COLO668 (cell line): Measurements from ENCODE around the gene OOSP3.
"Not testable (repeated sequence)": the region's sequence is repeated elsewhere in the genome, so short reads cannot be mapped to it uniquely, and the experiment has no call there.

Experiments used
- DNase-seq: peaks from one replicate; lab custom pipeline; 2025; ENCODE audit not compliant: unreplicated experiment; lab: John Stamatoyannopoulos, UW

OOSP3 gene, protein sequence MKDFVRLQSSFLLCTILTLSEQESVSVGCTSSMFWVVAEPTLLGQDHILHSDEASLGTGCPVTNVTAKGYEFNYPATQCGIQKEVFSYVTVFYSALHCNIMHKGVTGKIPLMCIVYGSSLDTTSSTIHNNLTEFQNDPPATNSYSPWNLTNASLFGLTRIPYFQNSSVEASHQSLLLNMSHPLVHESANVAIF

DNA sequence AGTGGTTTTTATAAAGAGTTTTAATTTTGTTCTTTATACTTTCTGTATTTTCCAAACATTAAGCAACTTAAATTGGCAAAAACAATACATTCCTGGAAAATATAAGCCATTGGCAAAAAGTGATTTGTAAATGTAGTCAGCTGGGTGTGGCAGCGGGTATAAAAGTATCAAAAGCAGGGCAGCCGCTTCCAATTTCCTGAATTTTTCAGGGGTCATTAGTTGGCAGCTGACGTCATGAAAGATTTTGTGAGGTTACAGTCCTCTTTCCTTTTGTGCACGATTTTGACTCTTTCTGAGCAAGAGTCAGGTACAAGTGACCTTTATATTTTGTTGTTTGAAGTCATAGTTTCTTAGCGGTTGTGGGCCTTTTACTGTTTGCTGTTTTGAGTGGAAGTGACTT is at the start of gene OOSP3:
TSS of gene OOSP3 (plus strand) at position 208 of the 400 bp plus-strand sequence. CDS start at position 235, 27 bp downstream.
- no peak for DNase-seq

- DNase-seq: no peak
Observed at GRCh38 chr11:59829358-59829757, 49.2 kb upstream of the OOSP3 start.

- DNase-seq: no peak
Observed at GRCh38 chr11:59833602-59834001, 45.0 kb upstream of the OOSP3 start.

GRCh38 chr11:59839615-59840014 is 39.0 kb upstream of the OOSP3 start:
- no peak for DNase-seq

DNA sequence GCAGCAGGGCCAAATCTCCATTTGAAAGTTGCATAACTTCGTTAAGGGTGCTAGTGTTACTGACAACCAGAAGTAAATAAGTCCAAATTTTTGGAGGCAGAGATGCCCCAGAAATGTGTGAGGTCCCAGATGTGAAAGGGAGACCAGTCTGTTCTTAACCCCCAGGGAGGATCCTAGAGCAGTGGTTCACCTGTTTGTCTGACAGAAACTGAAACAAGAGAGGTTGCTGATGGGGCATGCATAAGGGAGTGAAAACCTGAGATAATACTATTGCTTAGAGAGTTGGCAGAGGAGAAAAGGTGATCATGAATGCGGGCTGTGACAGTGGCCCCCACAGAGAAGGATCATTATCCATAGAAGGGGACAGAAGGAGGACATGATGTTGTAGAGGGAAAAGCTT is 37.1 kb upstream of the OOSP3 start:
- no peak for DNase-seq

- DNase-seq: no peak
Observed at GRCh38 chr11:59842316-59842715, 36.3 kb upstream of the OOSP3 start.

- DNase-seq: no peak
Observed at GRCh38 chr11:59845399-59845798, 33.2 kb upstream of the OOSP3 start, which contains the start of gene CBLIF. TSS of gene CBLIF (minus strand) at chr11:59845499. CDS start at chr11:59845453, 46 bp downstream.

DNA sequence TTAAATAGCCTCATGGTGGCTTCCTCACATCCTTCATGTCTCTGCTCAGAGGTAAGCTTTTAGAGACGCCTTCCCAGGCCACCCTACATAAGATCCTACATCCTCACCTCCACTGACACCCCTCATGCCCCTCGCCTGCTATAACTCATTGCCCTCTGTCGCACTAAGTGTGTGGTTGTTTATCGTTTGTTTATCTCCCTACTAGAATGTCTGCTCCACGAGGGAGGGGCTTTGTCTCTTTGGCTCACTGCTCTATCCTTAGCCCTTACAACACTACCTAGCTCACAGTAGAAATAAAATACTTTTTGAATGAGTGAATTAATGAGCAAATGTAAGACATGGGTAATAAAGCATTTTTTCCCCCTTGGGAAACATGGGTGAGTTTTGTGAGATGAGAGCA is 32.0 kb upstream of the OOSP3 start:
- DNase-seq: no peak

- no peak for DNase-seq
Observed at GRCh38 chr11:59847626-59848025, 31.0 kb upstream of the OOSP3 start.

DNA sequence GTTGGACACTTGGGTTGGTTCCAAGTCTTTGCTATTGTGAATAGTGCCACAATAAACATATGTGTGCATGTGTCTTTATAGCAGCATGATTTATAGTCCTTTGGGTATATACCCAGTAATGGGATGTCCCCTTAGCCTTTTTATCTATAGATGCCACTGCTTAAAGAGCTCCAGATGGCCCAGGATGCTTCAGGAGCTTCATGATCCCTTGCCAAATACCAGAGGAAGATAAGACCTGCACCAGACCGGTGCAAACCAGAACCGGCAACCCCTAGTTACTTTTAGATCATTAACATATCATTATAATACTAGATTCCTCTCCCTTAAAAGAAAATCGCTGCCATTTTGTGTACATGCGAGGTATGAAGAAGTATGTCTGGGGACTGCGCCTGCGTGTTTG is 30.1 kb upstream of the OOSP3 start:
- not testable (repeated sequence) for DNase-seq

DNA sequence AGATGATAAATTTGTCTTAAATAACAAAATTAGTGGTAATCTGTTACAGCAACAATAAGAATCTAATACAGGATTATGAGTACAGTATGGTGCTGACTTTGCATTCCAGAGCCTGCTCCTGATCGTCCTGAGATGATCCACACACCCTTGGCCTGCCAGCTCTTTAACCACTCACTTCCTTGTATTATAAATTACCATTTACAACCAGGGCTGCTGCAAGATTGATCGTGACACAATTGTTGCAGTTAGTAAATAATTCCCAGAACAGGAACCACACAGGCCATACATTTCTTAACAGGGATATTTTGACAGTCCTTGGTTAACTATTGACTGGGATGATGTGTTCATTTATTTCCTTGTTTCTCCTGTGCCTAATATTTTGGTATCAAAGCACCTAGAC is 29.5 kb upstream of the OOSP3 start:
- DNase-seq: no peak

GRCh38 chr11:59849551-59849950 is 29.0 kb upstream of the OOSP3 start:
- DNase-seq: not testable (repeated sequence)

DNA sequence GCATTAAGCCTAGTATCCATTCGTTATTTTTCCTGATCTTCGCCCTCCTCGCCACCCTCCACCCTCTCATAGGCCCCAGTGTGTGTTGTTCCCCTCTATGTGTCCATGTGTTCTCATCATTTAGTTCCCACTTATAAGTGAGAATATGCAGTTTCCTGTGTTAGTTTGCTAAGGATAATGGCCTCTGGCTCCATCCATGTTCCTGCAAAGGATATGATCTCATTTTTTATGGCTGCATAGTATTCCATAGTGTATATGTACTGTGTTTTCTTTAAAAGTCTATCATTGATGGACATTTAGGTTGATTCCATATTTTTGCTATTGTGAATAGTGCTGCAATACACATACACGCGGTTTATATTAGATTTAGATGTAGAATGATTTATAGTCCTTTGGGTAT is 27.2 kb upstream of the OOSP3 start:
- not testable (repeated sequence) for DNase-seq

GRCh38 chr11:59854871-59855270 is 23.7 kb upstream of the OOSP3 start:
- no peak for DNase-seq

DNA sequence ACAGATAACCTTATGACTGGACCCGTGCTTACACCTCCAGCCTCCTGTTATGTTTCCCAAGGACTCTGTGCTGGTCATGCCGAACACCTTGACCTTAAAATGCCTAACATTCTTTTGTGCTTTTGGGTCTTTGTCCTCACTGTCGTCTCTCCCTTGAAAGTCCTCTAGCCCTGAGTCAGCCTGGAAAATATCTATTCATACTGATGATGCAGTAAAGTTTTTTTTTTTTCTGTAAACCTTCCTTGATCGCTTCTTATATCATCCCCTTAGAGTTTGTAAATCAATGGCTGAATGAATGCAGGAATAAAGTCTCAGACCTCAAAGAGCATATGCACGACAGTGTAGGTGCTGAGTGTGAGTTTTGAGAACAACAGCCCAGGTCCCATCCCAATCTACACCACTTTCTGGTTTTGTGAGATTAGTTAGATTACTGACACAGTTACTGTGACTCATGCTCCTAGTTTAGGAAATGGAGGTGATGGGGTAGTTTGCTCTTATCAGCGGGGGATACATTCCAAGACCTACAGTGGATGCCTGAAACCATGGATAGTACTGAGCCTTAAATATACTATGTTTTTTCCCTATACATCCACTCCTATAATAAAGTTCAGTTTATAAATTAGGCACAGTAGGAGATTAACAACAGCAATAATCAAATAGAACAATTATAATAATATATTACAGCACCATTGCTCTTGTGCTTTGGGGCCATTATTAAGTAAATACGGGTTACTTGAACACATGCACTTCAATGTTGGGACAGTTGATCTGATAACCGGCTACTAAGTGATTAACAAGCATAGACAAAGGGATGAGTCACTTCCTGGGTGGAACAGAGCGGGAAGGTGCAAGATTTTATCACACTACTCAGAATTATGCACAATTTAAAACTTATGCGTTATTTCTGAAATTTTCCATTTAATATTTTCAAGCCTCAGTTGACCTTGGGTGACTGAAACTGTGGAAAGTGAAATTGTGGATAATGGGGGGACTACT is 20.8 kb upstream of the OOSP3 start:
- DNase-seq: no peak

GRCh38 chr11:59859673-59860072 is 18.9 kb upstream of the OOSP3 start:
- DNase-seq: no peak

DNA sequence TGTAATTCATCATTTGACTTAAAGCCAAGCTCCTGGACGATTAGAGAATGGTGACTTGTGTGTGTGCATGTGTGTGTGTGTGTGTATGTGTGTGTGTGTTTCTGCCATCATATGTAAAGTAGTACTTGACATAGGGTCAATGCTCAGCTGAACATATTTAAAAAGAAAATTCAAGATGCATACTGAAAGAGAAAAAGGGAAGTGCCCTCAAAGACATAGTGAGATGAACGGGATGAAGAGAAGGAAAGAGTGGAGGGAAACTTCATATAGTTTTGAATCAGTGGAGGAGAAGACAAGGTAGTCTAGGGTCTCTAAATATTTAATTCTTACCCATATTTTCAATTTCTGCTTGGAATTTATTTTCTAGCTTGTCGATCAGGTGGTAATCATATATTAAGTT is 16.3 kb upstream of the OOSP3 start:
- no peak for DNase-seq

- DNase-seq: no peak
Observed at GRCh38 chr11:59865031-59865430, 13.6 kb upstream of the OOSP3 start.

DNA sequence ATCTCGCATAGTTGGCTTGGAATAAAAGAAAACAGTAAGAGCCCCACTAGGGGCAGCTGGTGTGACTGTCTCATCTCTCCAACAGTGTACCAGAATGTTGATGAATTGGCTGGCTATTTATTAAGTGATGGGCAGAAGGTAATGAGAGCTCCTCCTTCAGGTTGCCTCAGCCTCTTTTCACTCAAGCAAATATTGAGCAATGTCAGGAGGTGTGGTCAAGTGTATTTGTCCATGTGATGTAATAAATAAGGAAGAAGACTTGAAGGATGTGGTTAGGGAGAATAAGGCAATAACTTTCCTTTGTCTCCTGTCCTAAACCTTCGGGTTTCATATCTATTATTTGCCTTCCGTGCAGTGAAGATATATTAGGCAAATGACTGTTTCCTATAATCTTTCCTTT is 12.2 kb upstream of the OOSP3 start, which contains the start of gene TCN1:
TSS of gene TCN1 (minus strand) at position 91 of the 400 bp plus-strand sequence. CDS start at position 74, 17 bp downstream.
- DNase-seq: no peak

DNA sequence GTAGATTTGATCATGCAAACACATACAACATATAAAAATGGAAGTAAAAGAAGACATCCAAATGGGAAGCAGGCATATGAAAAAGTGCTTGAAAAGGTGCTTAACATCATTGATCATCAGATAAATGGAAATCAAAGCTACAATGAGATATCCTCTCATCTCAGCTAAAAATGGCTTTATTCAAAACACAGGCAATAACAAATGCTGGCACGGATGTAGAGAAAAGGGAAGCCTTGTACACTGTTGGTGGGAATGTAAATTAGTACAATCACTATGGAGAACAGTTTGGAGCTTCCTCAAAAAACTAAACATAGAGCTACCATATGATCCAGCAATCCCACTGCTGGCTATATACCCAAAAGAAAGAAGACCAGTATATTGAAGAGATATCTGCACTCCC is 11.7 kb upstream of the OOSP3 start:
- DNase-seq: no peak

DNA sequence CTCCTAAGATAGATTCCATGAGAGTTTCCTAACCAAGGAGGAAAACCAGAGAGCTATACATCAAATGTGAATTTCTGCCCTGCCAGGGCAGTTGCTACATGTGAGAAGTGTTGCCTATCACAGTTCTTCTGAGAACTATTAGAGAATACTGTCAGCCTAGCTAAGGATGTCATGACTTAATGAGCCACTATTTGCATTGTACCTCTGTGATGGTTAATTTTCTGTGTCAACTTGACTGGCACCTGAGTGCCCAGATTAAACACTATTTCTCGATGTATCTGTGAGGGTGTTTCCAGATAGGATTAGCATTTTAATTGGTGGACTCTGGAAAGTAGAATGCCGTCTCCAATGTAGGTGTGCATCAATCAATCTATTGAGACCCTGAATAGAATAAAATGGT is 10.6 kb upstream of the OOSP3 start:
- no peak for DNase-seq

GRCh38 chr11:59872076-59872475 is 6.5 kb upstream of the OOSP3 start:
- no peak for DNase-seq
